ENCODE data around the gene ADAM33.

DNA sequence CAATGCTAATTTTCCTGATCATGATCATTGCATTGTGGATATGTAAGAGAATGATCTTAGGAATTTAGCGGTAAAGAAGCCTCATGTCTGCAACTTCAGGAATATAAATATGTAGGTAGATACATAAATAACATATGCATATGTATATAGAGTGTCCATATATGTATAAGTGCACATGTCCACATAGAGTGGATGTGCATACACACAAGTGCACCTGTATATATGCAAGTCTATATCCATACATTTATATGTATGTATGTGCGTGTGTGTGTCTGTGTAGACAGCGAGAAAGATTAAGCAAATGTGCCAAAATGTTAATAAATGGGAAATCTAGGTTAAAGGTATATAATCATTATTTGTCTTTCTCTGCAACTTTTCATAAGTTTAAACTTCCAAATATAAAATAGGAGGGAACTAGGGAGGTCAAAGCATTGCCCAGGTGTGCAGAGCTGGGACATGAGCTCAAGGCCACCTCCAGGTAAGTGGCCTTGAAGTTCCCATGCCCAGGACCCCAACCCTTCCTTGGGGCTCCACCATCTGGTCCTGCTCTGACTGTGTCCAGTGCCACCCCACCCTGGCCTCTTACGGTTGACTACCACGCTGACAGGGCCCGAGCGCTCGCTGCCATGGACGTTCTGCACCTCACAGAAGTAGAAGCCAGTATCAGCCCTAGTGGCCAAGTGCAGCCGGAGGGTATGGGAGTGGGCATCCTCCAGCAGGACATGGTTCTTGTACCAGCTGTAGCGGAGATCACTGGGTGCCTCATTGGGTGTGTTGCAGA lies 21.0 kb upstream of the ADAM33 start:
- TF ChIP-seq CTCF (IDR thresholded peaks at IDR 0.05) (no peak), POLR2A (IDR thresholded peaks at IDR 0.05) (no peak)

All from transverse colon (tissue), 3 donors.